ENCODE results near the gene STXBP5L.
"Not testable (repeated sequence)": the region's sequence is repeated elsewhere in the genome, so short reads cannot be mapped to it uniquely, and the experiment has no call there.

STXBP5L gene

GRCh38 chr3:121155028-121155427 lies 247.0 kb downstream of the STXBP5L start:
- DNase-seq (ENCODE audit: low read depth), result no peak
- TF ChIP-seq, protein P1, sequence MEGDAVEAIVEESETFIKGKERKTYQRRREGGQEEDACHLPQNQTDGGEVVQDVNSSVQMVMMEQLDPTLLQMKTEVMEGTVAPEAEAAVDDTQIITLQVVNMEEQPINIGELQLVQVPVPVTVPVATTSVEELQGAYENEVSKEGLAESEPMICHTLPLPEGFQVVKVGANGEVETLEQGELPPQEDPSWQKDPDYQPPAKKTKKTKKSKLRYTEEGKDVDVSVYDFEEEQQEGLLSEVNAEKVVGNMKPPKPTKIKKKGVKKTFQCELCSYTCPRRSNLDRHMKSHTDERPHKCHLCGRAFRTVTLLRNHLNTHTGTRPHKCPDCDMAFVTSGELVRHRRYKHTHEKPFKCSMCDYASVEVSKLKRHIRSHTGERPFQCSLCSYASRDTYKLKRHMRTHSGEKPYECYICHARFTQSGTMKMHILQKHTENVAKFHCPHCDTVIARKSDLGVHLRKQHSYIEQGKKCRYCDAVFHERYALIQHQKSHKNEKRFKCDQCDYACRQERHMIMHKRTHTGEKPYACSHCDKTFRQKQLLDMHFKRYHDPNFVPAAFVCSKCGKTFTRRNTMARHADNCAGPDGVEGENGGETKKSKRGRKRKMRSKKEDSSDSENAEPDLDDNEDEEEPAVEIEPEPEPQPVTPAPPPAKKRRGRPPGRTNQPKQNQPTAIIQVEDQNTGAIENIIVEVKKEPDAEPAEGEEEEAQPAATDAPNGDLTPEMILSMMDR (IDR thresholded peaks at IDR 0.05; ENCODE audit: control insufficient read depth, extremely low read depth, insufficient read depth), result no peak
- H3K4me3 ChIP-seq (ENCODE audit: low read depth, low read length), result no peak overlapping the region

- H3K4me3 ChIP-seq (ENCODE audit: low read depth, low read length), result no peak overlapping the region
- DNase-seq (ENCODE audit: low read depth), result no peak
- TF ChIP-seq, protein P1 (IDR thresholded peaks at IDR 0.05; ENCODE audit: control insufficient read depth, extremely low read depth, insufficient read depth), result no peak
These were observed 257.4 kb downstream of the STXBP5L start for GRCh38 chr3:121165397-121165837.

GRCh38 chr3:121167374-121168139 lies 259.6 kb downstream of the STXBP5L start:
- TF ChIP-seq, protein P1 (IDR thresholded peaks at IDR 0.05; ENCODE audit: control insufficient read depth, extremely low read depth, insufficient read depth), result no peak
- no peak for DNase-seq (ENCODE audit: low read depth)
- no peak overlapping the region for H3K4me3 ChIP-seq (ENCODE audit: low read depth, low read length)

- TF ChIP-seq, protein P1 (IDR thresholded peaks at IDR 0.05; ENCODE audit: control insufficient read depth, extremely low read depth, insufficient read depth), result no peak
- DNase-seq (ENCODE audit: low read depth), result no peak
- no peak overlapping the region for H3K4me3 ChIP-seq (ENCODE audit: low read depth, low read length)
These were observed 267.1 kb downstream of the STXBP5L start for GRCh38 chr3:121175083-121175482.

DNA sequence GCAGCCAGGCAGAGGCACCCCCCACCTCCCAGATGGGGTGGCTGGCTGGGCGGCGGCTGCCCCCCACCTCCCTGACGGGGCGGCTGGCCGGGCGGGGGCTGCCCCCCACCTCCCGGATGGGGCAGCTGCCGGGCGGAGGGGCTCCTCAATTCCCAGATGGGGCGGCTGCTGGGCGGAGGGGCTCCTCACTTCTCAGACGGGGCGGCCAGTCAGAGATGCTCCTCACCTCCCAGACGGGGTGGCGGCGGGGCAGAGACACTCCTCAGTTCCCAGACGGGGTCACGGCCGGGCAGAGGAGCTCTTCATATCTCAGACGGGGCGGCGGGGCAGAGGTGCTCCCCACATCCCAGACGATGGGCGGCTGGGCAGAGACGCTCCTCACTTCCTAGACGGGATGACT lies 282.6 kb downstream of the STXBP5L start:
- not testable (repeated sequence) for DNase-seq (ENCODE audit: low read depth); H3K4me3 ChIP-seq (ENCODE audit: low read depth, low read length)

DNA sequence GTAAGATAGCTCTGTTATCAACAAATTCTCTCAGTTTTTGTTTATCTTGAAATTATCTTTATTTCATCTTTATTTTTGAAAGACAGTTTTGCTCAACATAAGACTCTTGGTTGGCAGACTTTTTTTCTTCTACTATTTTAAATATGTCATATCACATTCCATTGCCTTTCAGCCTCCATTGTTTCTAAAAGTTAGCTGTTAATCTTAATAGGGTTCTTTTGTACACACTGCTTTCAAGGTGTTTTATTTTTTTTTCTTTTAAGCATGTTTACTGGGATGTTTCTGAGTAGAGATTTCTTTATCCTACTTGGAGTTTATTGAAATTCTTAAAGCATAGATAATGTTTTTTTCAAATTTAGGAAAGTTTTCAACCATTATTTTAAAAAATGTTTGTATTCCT lies 294.6 kb downstream of the STXBP5L start:
- DNase-seq (ENCODE audit: low read depth), result no peak
- TF ChIP-seq, protein P1 (IDR thresholded peaks at IDR 0.05; ENCODE audit: control insufficient read depth, extremely low read depth, insufficient read depth), result no peak
- H3K4me3 ChIP-seq (ENCODE audit: low read depth, low read length), result no peak overlapping the region

GRCh38 chr3:121223116-121223515 lies 315.1 kb downstream of the STXBP5L start:
- TF ChIP-seq, protein P1 (IDR thresholded peaks at IDR 0.05; ENCODE audit: control insufficient read depth, extremely low read depth, insufficient read depth), result no peak
- no peak overlapping the region for H3K4me3 ChIP-seq (ENCODE audit: low read depth, low read length)
- DNase-seq (ENCODE audit: low read depth), result no peak
